Upper lobe of right lung (tissue), 1 donor: ENCODE data around the gene FAM50A. TPM values are rescaled to one million over a fixed set of nuclear protein-coding genes. Genes with fewer than 3 reads are reported as not detected.
A peak's percentile ranks its signal among the peaks of the same experiment; 100 is the strongest.

ENCODE experiments used
- ATAC-seq: fragments of 200-7000 bp; cut with Tn5 transposase; one replicate; pipeline ENCODE4 v1.9.1; 2020; ENCODE audit warnings: mild to moderate bottlenecking, moderate library complexity
- DNase-seq: peaks from one replicate; pipeline ENCODE4 v3.0.0-alpha.2; 2020
- H3K27ac ChIP-seq: fragments of 200-600 bp; one replicate; pipeline ENCODE4 v1.8.0; 2022
- H3K27me3 ChIP-seq: fragments of 200-600 bp; one replicate; pipeline ENCODE4 v1.8.0; 2022; ENCODE audit warnings: mild to moderate bottlenecking
- H3K36me3 ChIP-seq: fragments of 200-600 bp; one replicate; pipeline ENCODE4 v1.8.0; 2022
- H3K4me1 ChIP-seq: fragments of 200-600 bp; one replicate; pipeline ENCODE4 v1.8.0; 2022
- H3K4me3 ChIP-seq: fragments of 200-600 bp; one replicate; pipeline ENCODE4 v1.8.0; 2022; ENCODE audit warnings: mild to moderate bottlenecking
- H3K9me3 ChIP-seq: fragments of 200-600 bp; one replicate; pipeline ENCODE4 v1.8.0; 2022
- intact Hi-C: fragments of 100-400 bp; cut with DNase I; formaldehyde crosslinking; loops from one replicate; pipeline ENCODE4 v1.11.0; 2022
- total RNA-seq: library from RNA; stranded (reverse); fragmentation: NEBNext Ultra II Directional; extraction: Animal tissue kit (Norgen Biotek cat#: 25700); gene quantifications from one replicate; pipeline ENCODE4 v1.2.1, GENCODE V29; 2021
- TF ChIP-seq, protein P1 (sequence below): fragments of 200-600 bp; IDR thresholded peaks from one replicate; pipeline ENCODE4 v1.8.0; 2022; ENCODE audit warnings: antibody characterized with exemption
- donor health status: DM: no; HTN: yes; CAD: no; lungs with severe emphysema.

The FAM50A gene
- total RNA-seq, 1 donor from 2014 or later = 82.0 TPM

DNA sequence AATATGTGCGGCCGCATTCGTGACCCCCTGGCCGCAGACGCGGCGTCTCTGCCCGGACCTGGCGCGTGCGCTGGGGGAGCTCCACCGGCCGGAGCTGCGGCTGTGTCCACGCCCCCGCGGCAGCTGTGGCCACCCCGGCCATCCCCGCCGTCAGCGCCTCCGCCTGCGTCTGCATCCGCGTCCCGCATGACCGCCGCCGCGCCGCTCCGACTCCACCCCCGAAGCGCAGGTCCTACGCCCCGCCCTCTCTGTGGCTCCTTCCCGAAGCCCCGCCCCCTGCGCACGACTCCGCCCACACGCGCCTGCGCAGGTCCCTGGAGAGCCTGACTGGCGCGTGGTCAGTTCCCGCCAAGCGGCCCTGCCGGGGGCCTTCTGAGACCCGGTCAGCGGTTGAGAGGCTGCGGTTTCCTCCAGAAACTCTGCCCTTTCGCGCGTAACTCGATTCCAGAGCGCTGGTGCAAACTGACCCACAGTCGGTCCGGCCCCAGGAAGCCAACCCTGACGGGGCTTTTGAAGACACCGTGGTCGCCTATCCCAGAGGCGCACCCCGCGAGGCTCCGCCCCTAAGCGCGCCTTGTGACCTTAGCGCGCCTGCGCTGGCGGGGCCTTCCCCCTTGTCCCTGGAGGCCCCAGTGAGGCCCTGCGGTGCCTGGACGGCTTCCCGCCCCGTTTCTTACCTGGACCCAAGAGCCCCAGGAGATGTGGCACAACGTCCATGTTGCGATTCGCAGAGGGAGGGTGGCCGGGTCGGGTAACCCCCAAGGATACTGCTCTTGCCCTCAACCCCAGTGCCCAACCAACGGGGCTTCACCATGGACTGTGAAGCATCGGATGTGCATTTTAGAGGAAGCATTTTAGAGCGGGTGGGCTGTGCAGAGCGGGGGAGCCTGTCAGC, 35.0 kb downstream of the FAM50A start, which contains the start of gene LAGE3:
Gene LAGE3 (minus strand): TSS at position 554 of the 895 bp plus-strand sequence. CDS start 366 bp downstream, at position 188.
- peak within 1 kb of the TSS; percentile 80 for H3K27ac ChIP-seq
- intact Hi-C loops = no loop called here
- H3K4me1 ChIP-seq = no peaks in the 10 kb centered on the region
- TF ChIP-seq, protein P1, sequence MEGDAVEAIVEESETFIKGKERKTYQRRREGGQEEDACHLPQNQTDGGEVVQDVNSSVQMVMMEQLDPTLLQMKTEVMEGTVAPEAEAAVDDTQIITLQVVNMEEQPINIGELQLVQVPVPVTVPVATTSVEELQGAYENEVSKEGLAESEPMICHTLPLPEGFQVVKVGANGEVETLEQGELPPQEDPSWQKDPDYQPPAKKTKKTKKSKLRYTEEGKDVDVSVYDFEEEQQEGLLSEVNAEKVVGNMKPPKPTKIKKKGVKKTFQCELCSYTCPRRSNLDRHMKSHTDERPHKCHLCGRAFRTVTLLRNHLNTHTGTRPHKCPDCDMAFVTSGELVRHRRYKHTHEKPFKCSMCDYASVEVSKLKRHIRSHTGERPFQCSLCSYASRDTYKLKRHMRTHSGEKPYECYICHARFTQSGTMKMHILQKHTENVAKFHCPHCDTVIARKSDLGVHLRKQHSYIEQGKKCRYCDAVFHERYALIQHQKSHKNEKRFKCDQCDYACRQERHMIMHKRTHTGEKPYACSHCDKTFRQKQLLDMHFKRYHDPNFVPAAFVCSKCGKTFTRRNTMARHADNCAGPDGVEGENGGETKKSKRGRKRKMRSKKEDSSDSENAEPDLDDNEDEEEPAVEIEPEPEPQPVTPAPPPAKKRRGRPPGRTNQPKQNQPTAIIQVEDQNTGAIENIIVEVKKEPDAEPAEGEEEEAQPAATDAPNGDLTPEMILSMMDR = no peak
- no peaks in the 10 kb centered on the region for H3K36me3 ChIP-seq
- no peaks in the 10 kb centered on the region for H3K9me3 ChIP-seq
- H3K27me3 ChIP-seq = no peaks in the 10 kb centered on the region
- peak; percentile 96 for DNase-seq
- H3K4me3 ChIP-seq = peak within 1 kb of the TSS; percentile 51
- ATAC-seq = peak; percentile 98

DNA sequence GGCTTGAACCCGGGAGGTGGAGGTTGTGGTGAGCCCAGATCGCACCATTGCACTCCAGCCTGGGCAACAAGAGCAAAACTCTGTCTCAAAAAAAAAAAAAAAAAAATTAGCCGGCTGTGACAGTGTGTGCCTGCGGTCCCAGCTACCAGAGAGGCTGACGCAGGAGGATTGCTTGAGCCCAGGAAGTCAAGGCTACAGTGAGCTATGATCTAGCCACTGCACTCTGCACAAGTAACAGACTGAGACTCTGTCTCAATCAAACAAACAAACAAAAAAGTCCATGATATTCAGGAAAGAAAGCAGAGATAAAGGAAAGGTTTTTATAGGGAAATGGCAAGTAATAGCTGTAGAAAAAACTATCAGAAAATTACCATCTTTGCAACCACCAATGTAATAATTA, 37.3 kb downstream of the FAM50A start:
- Histone ChIP-seq H3K36me3 (no peaks in the 10 kb centered on the region), H3K27me3 (no peaks in the 10 kb centered on the region), H3K4me1 (no peaks in the 10 kb centered on the region), H3K27ac (no peak overlapping the region), H3K4me3 (no peak overlapping the region), H3K9me3 (no peaks in the 10 kb centered on the region)
- ATAC-seq (no peak), DNase-seq (no peak)
- intact Hi-C loops = no loop called here
- TF ChIP-seq, protein P1 = no peak

DNA sequence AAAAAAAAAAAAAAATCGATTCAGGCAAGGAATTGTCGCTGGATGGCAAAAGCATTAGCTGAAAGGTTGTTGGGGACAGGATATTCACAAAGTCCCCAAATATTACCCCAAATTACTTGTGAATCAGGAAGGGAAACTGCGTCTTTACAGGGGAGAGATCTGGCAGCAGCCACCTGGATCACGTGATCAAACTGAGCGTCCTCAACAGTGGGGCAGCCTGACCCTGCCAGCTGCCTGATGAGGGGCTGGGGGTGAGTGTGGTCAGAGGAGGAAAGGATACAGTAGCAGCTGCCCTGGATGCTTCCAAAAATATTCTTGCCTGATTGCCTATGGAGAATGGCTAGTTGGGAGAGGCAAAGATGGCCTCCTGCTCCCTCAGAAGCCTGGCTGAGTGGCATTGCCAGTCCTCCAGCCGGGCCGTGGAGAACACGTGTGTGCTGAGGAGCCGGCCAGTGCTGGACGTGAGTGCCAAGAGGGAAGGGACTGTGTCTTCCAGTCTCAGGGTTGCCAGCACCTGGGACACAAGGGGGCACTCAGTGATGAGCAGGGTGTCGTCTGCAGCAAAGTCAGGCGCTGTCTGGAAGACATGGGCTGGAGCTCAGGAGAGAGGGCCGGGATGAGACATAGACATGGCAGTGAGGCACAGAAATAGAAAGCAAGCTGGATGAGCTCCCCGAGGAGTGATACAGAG, 38.1 kb downstream of the FAM50A start:
- Histone ChIP-seq H3K9me3 (no peaks in the 10 kb centered on the region), H3K4me3 (no peak overlapping the region), H3K27me3 (no peaks in the 10 kb centered on the region), H3K27ac (no peak overlapping the region), H3K36me3 (no peaks in the 10 kb centered on the region), H3K4me1 (peaks cover 1% of the 10 kb centered on the region)
- peak; percentile 41 for DNase-seq
- intact Hi-C loops = no loop called here
- ATAC-seq = no peak
- TF ChIP-seq, protein P1 = no peak

DNA sequence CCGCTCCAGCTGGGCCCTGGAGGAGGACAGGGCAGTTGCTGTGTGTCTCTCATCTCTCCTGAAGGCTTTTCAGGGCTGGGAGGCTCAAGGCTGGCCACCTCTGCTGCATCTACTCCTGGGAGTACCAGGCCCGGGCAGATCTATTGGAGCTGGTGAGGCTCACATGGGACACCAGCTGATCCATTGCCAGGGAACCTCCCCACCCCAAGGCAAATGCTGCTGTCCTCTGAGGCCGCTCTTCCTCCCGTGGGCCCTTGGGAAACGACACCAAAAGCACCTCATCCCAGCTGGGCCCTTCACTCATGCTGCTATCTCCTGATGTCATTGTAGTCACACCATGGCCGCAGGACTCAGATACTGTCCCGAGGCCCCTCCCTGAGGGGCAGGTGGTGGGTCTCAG, 38.8 kb downstream of the FAM50A start:
- Histone ChIP-seq H3K27me3 (no peaks in the 10 kb centered on the region), H3K4me1 (peaks cover 5% of the 10 kb centered on the region), H3K27ac (no peak overlapping the region), H3K9me3 (no peaks in the 10 kb centered on the region), H3K4me3 (no peak overlapping the region), H3K36me3 (no peaks in the 10 kb centered on the region)
- ATAC-seq (no peak), DNase-seq (no peak)
- intact Hi-C loops = no loop called here
- TF ChIP-seq, protein P1 = no peak

DNA sequence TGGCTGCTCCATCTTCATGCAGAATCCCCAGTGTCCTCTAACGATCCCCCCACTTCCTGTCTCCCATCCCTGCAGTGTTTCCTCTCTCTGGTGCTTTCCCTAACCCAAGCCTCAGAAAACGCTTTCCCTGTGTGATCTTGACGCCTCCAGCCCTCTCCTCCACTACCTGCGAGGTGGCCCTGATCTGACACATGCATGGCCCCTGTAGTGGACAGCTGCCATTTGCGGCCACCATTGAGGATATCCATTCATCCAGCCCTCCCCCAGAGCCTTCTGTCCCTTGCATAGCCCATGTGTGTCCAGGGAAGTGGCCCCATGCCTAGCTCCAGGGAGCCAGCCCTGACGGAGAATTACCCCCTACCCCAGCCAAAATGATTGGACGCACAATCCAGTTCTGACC, 39.4 kb downstream of the FAM50A start:
- ATAC-seq = no peak
- Histone ChIP-seq H3K27ac (no peak overlapping the region), H3K36me3 (no peaks in the 10 kb centered on the region), H3K4me3 (no peak overlapping the region), H3K4me1 (peaks cover 5% of the 10 kb centered on the region), H3K27me3 (no peaks in the 10 kb centered on the region), H3K9me3 (no peaks in the 10 kb centered on the region)
- no peak for DNase-seq
- intact Hi-C loops = no loop called here
- TF ChIP-seq, protein P1 = no peak
